Measurements from ENCODE around the gene B3GAT1.

- TF ChIP-seq CTCF (IDR thresholded peaks at IDR 0.05; ENCODE audit: low read depth, low read length), result no peak
- TF ChIP-seq EZH2phosphoT487 (IDR thresholded peaks at IDR 0.05; ENCODE audit: low read depth), result no peak
Measured at GRCh38 chr11:134387501-134387900, 24.5 kb downstream of the B3GAT1 start.

Data from OCI-LY3 (cell line).